HG03095 (cell line): Measurements from ENCODE around the gene ACER1.
"Not testable (repeated sequence)": the region's sequence is repeated elsewhere in the genome, so short reads cannot be mapped to it uniquely, and the experiment has no call there.

ENCODE experiments used
- ATAC-seq: cut with Tn5 transposase; IDR thresholded peaks from one replicate; pipeline ENCODE4 v1.9.1; 2021; ENCODE audit warnings: moderate library complexity; ENCODE audit not compliant: unreplicated experiment

ACER1 gene

GRCh38 chr19:6333439-6333838, at the start of gene ACER1:
Gene ACER1 (minus strand): TSS chr19:6333612. CDS start chr19:6333551, 61 bp downstream.
- no peak for ATAC-seq

GRCh38 chr19:6383188-6383587, 49.8 kb upstream of the ACER1 start:
- ATAC-seq: no peak

GRCh38 chr19:6381030-6381750, 47.8 kb upstream of the ACER1 start:
- ATAC-seq: no peak

- no peak for ATAC-seq
Observed at GRCh38 chr19:6379744-6380143, 46.3 kb upstream of the ACER1 start.

- no peak for ATAC-seq
Observed at GRCh38 chr19:6378486-6378885, 45.1 kb upstream of the ACER1 start.

- ATAC-seq: no peak
Observed at GRCh38 chr19:6378041-6378440, 44.6 kb upstream of the ACER1 start.

GRCh38 chr19:6376512-6377190, 43.2 kb upstream of the ACER1 start:
- no peak for ATAC-seq

GRCh38 chr19:6375411-6376010, 42.1 kb upstream of the ACER1 start, which contains the start of gene PSPN:
Gene PSPN (minus strand): TSS chr19:6375933. CDS start chr19:6375849, 84 bp downstream.
- ATAC-seq: no peak

GRCh38 chr19:6374711-6375410, 41.4 kb upstream of the ACER1 start:
- no peak for ATAC-seq

- ATAC-seq: no peak
Observed at GRCh38 chr19:6374161-6374709, 40.8 kb upstream of the ACER1 start.

- no peak for ATAC-seq
Observed at GRCh38 chr19:6373813-6374108, 40.3 kb upstream of the ACER1 start.

GRCh38 chr19:6373096-6373812, 39.8 kb upstream of the ACER1 start:
- peak; percentile 52 for ATAC-seq

- peak; percentile 65 for ATAC-seq
Observed at GRCh38 chr19:6372594-6373095, 39.2 kb upstream of the ACER1 start, which contains the start of gene ALKBH7. Gene ALKBH7 (plus strand): TSS chr19:6372794. CDS start chr19:6372821, 27 bp downstream.

GRCh38 chr19:6364353-6364752, 30.9 kb upstream of the ACER1 start:
- ATAC-seq: no peak

GRCh38 chr19:6362351-6362801, 29.0 kb upstream of the ACER1 start:
- no peak for ATAC-seq

GRCh38 chr19:6362027-6362350, 28.6 kb upstream of the ACER1 start:
- no peak for ATAC-seq

GRCh38 chr19:6360857-6361216, 27.4 kb upstream of the ACER1 start:
- ATAC-seq: not testable (repeated sequence)

- not testable (repeated sequence) for ATAC-seq
Observed at GRCh38 chr19:6360445-6360844, 27.0 kb upstream of the ACER1 start.

- ATAC-seq: no peak
Observed at GRCh38 chr19:6359568-6360341, 26.3 kb upstream of the ACER1 start.

- ATAC-seq: no peak
Observed at GRCh38 chr19:6358003-6358402, 24.6 kb upstream of the ACER1 start.
